ENCODE data around the gene ARL15.
"Not testable (repeated sequence)": the region's sequence is repeated elsewhere in the genome, so short reads cannot be mapped to it uniquely, and the experiment has no call there.

ARL15 gene

DNA sequence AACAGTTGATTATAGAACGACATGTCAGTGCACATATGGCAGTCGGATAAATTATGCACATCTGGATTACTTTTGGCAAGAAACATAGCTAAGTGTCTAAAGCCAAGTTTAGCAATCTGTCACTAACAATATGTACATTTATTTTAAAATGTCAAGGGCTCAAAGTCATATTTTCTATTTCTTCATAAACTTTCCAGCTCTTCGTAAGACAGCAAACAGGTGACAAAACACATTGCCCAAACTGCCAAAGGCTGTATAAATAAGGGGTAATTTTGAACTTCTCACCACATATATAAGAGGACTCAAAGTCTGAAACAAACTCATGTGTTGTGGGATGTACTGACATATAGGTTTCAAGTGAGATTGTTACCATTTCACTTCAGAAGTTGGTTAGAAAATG, 237.2 kb downstream of the ARL15 start:
- no peak overlapping the region for H3K27ac ChIP-seq
- TF ChIP-seq, protein P1, sequence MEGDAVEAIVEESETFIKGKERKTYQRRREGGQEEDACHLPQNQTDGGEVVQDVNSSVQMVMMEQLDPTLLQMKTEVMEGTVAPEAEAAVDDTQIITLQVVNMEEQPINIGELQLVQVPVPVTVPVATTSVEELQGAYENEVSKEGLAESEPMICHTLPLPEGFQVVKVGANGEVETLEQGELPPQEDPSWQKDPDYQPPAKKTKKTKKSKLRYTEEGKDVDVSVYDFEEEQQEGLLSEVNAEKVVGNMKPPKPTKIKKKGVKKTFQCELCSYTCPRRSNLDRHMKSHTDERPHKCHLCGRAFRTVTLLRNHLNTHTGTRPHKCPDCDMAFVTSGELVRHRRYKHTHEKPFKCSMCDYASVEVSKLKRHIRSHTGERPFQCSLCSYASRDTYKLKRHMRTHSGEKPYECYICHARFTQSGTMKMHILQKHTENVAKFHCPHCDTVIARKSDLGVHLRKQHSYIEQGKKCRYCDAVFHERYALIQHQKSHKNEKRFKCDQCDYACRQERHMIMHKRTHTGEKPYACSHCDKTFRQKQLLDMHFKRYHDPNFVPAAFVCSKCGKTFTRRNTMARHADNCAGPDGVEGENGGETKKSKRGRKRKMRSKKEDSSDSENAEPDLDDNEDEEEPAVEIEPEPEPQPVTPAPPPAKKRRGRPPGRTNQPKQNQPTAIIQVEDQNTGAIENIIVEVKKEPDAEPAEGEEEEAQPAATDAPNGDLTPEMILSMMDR (IDR thresholded peaks at IDR 0.05; ENCODE audit: low read depth, low read length, missing control alignments): no peak
- DNase-seq: no peak
- no peaks in the 10 kb centered on the region for H3K27me3 ChIP-seq (replicated peaks)
- no peaks in the 10 kb centered on the region for H3K36me3 ChIP-seq (replicated peaks)
- in situ Hi-C loops (cut with HindIII; ENCODE audit: low pct_ligation_motif_present, low sequenced_read_pairs): no loop called here
- H3K4me3 ChIP-seq (ENCODE audit: low read depth, low read length): no peak overlapping the region

DNA sequence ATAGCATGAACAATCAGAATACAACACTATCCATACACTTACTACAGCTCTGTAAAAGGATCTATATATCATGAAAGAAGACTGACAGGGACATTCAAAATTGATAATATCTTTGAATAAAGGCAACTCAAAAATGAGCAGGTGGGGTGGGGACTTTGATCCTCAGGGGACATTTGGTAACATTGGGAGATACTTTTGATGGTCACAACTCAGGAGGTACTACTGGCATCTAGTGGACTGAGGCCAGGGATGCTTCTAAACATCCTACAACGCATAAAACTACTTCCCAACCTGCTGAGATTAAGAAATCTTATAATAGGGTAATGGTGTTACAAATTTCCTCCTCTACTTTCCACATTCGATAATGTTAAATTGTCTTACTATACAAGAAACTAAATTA, 243.9 kb downstream of the ARL15 start:
- TF ChIP-seq, protein P1 (IDR thresholded peaks at IDR 0.05; ENCODE audit: low read depth, low read length, missing control alignments): peak; percentile 29
- no peak overlapping the region for H3K4me3 ChIP-seq (ENCODE audit: low read depth, low read length)
- in situ Hi-C loops (cut with HindIII; ENCODE audit: low pct_ligation_motif_present, low sequenced_read_pairs): no loop called here
- no peak overlapping the region for H3K27ac ChIP-seq
- no peaks in the 10 kb centered on the region for H3K36me3 ChIP-seq (replicated peaks)
- H3K27me3 ChIP-seq (replicated peaks): no peaks in the 10 kb centered on the region
- DNase-seq: no peak

DNA sequence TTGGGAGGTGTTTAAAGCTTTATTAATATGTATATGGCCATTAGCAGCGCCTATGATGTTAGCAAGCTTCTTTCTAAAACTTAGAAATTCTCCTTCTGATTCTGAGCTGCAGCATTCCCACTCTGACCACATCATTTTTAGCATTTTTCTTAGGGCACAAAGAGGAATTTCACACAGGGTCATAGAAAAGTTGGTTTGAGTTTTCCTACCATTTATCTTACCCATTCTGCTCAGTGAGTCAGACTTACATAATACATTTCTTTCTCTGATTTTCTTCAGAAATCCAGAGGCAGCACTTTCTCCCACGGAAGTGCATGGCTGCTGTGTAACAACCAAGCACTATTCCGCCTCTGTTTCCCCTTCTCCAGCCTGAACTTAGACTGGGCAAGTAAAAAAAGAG, 246.6 kb downstream of the ARL15 start:
- in situ Hi-C loops (cut with HindIII; ENCODE audit: low pct_ligation_motif_present, low sequenced_read_pairs): no loop called here
- TF ChIP-seq, protein P1 (IDR thresholded peaks at IDR 0.05; ENCODE audit: low read depth, low read length, missing control alignments): no peak
- Histone ChIP-seq H3K36me3 (replicated peaks) (no peaks in the 10 kb centered on the region), H3K27me3 (replicated peaks) (no peaks in the 10 kb centered on the region), H3K27ac (peak overlapping the region; percentile 89), H3K4me3 (ENCODE audit: low read depth, low read length) (no peak overlapping the region)
- peak; percentile 56 for DNase-seq

DNA sequence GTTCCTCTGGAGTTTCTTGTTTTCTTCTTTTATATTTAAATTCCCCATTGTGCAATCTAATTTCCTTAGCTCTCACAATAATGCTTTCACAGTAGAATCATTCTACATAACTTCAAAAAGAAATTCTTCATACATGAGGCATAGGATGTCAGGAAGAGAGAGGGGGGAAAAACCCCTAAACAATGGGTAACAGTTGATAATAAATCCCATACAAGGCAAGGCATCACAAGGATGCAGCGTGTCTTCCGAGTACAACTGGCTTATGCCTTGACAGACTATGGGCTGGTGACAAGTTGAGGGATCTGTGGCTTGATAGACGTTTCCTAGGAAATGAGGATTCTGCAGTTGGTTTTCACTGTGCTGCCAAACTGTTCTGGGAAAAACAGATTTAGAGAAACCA, 247.4 kb downstream of the ARL15 start:
- in situ Hi-C loops (cut with HindIII; ENCODE audit: low pct_ligation_motif_present, low sequenced_read_pairs): no loop called here
- peak; percentile 83 for DNase-seq
- peak overlapping the region; percentile 89 for H3K27ac ChIP-seq
- no peaks in the 10 kb centered on the region for H3K27me3 ChIP-seq (replicated peaks)
- H3K36me3 ChIP-seq (replicated peaks): no peaks in the 10 kb centered on the region
- H3K4me3 ChIP-seq (ENCODE audit: low read depth, low read length): no peak overlapping the region
- TF ChIP-seq, protein P1 (IDR thresholded peaks at IDR 0.05; ENCODE audit: low read depth, low read length, missing control alignments): no peak

DNA sequence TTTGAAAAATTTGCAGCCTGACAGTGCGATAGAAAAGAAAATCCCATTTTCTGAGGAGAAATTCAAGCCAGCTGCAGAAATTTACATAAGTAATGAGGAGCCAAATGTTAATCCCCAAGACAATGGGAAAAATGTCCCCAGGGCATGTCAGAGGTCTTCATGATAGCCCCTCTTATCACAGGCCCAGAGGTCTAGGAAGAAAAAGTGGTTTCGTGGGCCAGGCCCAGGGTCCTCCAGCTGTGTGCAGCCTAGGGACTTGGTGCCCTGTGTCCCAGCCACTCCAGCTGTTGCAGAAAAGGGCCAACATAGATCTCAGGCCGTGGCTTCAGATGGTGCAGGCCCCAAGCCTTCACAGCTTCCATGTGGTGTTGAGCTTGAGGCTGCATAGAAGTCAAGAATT, 249.5 kb downstream of the ARL15 start:
- DNase-seq; H3K27ac ChIP-seq; in situ Hi-C loops (cut with HindIII; ENCODE audit: low pct_ligation_motif_present, low sequenced_read_pairs); H3K4me3 ChIP-seq (ENCODE audit: low read depth, low read length); H3K27me3 ChIP-seq (replicated peaks); H3K36me3 ChIP-seq (replicated peaks): not testable (repeated sequence)

DNA sequence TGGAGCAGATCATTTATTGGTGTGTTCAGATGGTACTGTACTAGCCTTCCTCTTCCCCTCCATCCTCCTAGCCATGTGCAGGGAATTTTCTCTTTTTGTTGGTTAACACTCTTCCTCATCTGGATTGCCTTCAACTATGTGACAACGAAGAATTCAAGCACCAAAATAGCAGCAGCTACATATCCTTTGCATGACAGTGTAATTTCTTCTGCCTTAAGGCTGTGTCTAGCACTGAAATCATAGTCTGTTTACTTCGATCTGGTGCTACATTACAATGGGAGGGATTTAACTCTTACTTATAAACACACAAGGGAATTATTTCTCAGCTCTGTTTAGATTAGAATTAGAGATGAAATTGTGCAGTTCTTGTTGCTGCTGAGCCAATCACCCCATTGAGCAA, 260.4 kb downstream of the ARL15 start:
- H3K27ac ChIP-seq: no peak overlapping the region
- in situ Hi-C loops (cut with HindIII; ENCODE audit: low pct_ligation_motif_present, low sequenced_read_pairs): no loop called here
- no peaks in the 10 kb centered on the region for H3K27me3 ChIP-seq (replicated peaks)
- H3K36me3 ChIP-seq (replicated peaks): no peaks in the 10 kb centered on the region
- no peak overlapping the region for H3K4me3 ChIP-seq (ENCODE audit: low read depth, low read length)
- TF ChIP-seq, protein P1 (IDR thresholded peaks at IDR 0.05; ENCODE audit: low read depth, low read length, missing control alignments): no peak
- no peak for DNase-seq

Measured in brain microvascular endothelial cell (primary cell).